NCI-H2227 (cell line): Measurements from ENCODE around the gene KLRC4.
"Not testable (repeated sequence)": the region's sequence is repeated elsewhere in the genome, so short reads cannot be mapped to it uniquely, and the experiment has no call there.

ENCODE experiments used
- DNase-seq: peaks from one replicate; lab custom pipeline; 2025; ENCODE audit not compliant: unreplicated experiment; lab: John Stamatoyannopoulos, UW

Gene KLRC4

GRCh38 chr12:10398168-10398567 is 11.4 kb downstream of the KLRC4 start:
- no peak for DNase-seq

- DNase-seq, result no peak
Observed at GRCh38 chr12:10397296-10397695, 12.3 kb downstream of the KLRC4 start.

GRCh38 chr12:10396176-10396575 is 13.4 kb downstream of the KLRC4 start:
- not testable (repeated sequence) for DNase-seq

GRCh38 chr12:10395390-10395998 is 14.1 kb downstream of the KLRC4 start:
- no peak for DNase-seq

- DNase-seq, result not testable (repeated sequence)
Observed at GRCh38 chr12:10394531-10395152, 14.9 kb downstream of the KLRC4 start.

- no peak for DNase-seq
Observed at GRCh38 chr12:10393291-10393690, 16.3 kb downstream of the KLRC4 start.

GRCh38 chr12:10392394-10392930 is 17.1 kb downstream of the KLRC4 start:
- DNase-seq, result no peak

GRCh38 chr12:10390991-10391390 is 18.6 kb downstream of the KLRC4 start:
- not testable (repeated sequence) for DNase-seq

GRCh38 chr12:10389904-10390303 is 19.7 kb downstream of the KLRC4 start, which contains the start of gene KLRK1:
Gene KLRK1, minus strand, starts transcription at chr12:10390041. Its CDS starts 1,231 bp downstream, at chr12:10388810.
- no peak for DNase-seq

GRCh38 chr12:10388624-10389413 is 20.7 kb downstream of the KLRC4 start:
- no peak for DNase-seq

- DNase-seq, result not testable (repeated sequence)
Observed at GRCh38 chr12:10387498-10387897, 22.1 kb downstream of the KLRC4 start.

GRCh38 chr12:10386857-10387256 is 22.7 kb downstream of the KLRC4 start:
- DNase-seq, result no peak

- no peak for DNase-seq
Observed at GRCh38 chr12:10385166-10385613, 24.4 kb downstream of the KLRC4 start.

GRCh38 chr12:10384191-10384590 is 25.4 kb downstream of the KLRC4 start:
- no peak for DNase-seq

- no peak for DNase-seq
Observed at GRCh38 chr12:10381928-10382628, 27.5 kb downstream of the KLRC4 start.

GRCh38 chr12:10378737-10379136 is 30.8 kb downstream of the KLRC4 start:
- DNase-seq, result not testable (repeated sequence)

- DNase-seq, result no peak
Observed at GRCh38 chr12:10374624-10375018, 34.9 kb downstream of the KLRC4 start.

- DNase-seq, result no peak
Observed at GRCh38 chr12:10372559-10372958, 37.0 kb downstream of the KLRC4 start.

- DNase-seq, result not testable (repeated sequence)
Observed at GRCh38 chr12:10371893-10372535, 37.5 kb downstream of the KLRC4 start.
